ENCODE data around the gene TYW1.
A peak's percentile ranks its signal among the peaks of the same experiment; 100 is the strongest.
"Not testable (repeated sequence)": the region's sequence is repeated elsewhere in the genome, so short reads cannot be mapped to it uniquely, and the experiment has no call there.

The TYW1 gene

GRCh38 chr7:67192123-67192702, 195.6 kb downstream of the TYW1 start:
- peak; percentile 18 for DNase-seq

GRCh38 chr7:67192889-67193613, 196.4 kb downstream of the TYW1 start:
- DNase-seq = not testable (repeated sequence)

- not testable (repeated sequence) for DNase-seq
These were observed 199.5 kb downstream of the TYW1 start for GRCh38 chr7:67196176-67196575.

GRCh38 chr7:67198865-67199526, 202.4 kb downstream of the TYW1 start:
- not testable (repeated sequence) for DNase-seq

- DNase-seq = not testable (repeated sequence)
These were observed 209.1 kb downstream of the TYW1 start for GRCh38 chr7:67205772-67206171.

- DNase-seq = no peak
These were observed 209.8 kb downstream of the TYW1 start for GRCh38 chr7:67206452-67206851.

- not testable (repeated sequence) for DNase-seq
These were observed 212.0 kb downstream of the TYW1 start for GRCh38 chr7:67208656-67209055.

- DNase-seq = no peak
These were observed 212.6 kb downstream of the TYW1 start for GRCh38 chr7:67209256-67209655.

GRCh38 chr7:67210567-67210966, 213.9 kb downstream of the TYW1 start:
- DNase-seq = no peak

GRCh38 chr7:67211650-67212330, 215.2 kb downstream of the TYW1 start:
- not testable (repeated sequence) for DNase-seq

GRCh38 chr7:67213038-67213437, 216.4 kb downstream of the TYW1 start:
- DNase-seq = not testable (repeated sequence)

- DNase-seq = peak; percentile 78
These were observed 226.9 kb downstream of the TYW1 start for GRCh38 chr7:67223551-67223950.

- DNase-seq = peak; percentile 68
These were observed 229.8 kb downstream of the TYW1 start for GRCh38 chr7:67226340-67226907.

GRCh38 chr7:67226967-67227366, 230.3 kb downstream of the TYW1 start:
- not testable (repeated sequence) for DNase-seq

GRCh38 chr7:67229018-67229417, 232.4 kb downstream of the TYW1 start:
- DNase-seq = not testable (repeated sequence)

- not testable (repeated sequence) for DNase-seq
These were observed 233.4 kb downstream of the TYW1 start for GRCh38 chr7:67230029-67230428.

GRCh38 chr7:67233506-67233905, 236.9 kb downstream of the TYW1 start:
- DNase-seq = not testable (repeated sequence)

GRCh38 chr7:67236216-67236615, 239.6 kb downstream of the TYW1 start:
- not testable (repeated sequence) for DNase-seq

- DNase-seq = not testable (repeated sequence)
These were observed 246.2 kb downstream of the TYW1 start for GRCh38 chr7:67242871-67243270.

GRCh38 chr7:67248364-67248763, 251.7 kb downstream of the TYW1 start:
- not testable (repeated sequence) for DNase-seq

- DNase-seq = no peak
These were observed 255.4 kb downstream of the TYW1 start for GRCh38 chr7:67251986-67252558.

- DNase-seq = not testable (repeated sequence)
These were observed 258.4 kb downstream of the TYW1 start for GRCh38 chr7:67255076-67255475.

- not testable (repeated sequence) for DNase-seq
These were observed 261.1 kb downstream of the TYW1 start for GRCh38 chr7:67257779-67258178.

All from fibroblast of skin of right quadriceps (primary cell).